K562 (cell line): ENCODE results near the gene NT5DC1. TPM values are rescaled to one million over a fixed set of nuclear protein-coding genes. Genes with fewer than 3 reads are reported as not detected.

Experiments
- ARHGAP35 ChIP-seq: fragments of 450-650 bp; IDR thresholded peaks from 2 replicates; pipeline ENCODE4 v1.6.1; 2018; ENCODE audit not compliant: partially characterized antibody
- ATF3 ChIP-seq, 2 experiments: fragments of 450-650 bp in 1 of 2; sonication (generic) in 1 of 2; formaldehyde crosslinking in 1 of 2; IDR thresholded peaks in 1 of 2; conservative IDR thresholded peaks in 1 of 2; 2 replicates each; pipeline versions ENCODE4 v1.6.1 to v1.8.1; 2016 to 2023; ENCODE audit warnings: mild to moderate bottlenecking in 2 of 2, moderate library complexity in 2 of 2, inconsistent platforms in 1 of 2, missing genetic modification reagents in 1 of 2
- CHD2 ChIP-seq: IDR thresholded peaks from 2 replicates; pipeline ENCODE4 v1.6.1; 2011; ENCODE audit warnings: low read depth, low read length
- ERF ChIP-seq: fragments of 450-650 bp; formaldehyde crosslinking; IDR thresholded peaks from 2 replicates; pipeline ENCODE4 v1.4.0; 2020; ENCODE audit warnings: mild to moderate bottlenecking, mixed read lengths
- FOXP4 ChIP-seq: sonication (generic); formaldehyde crosslinking; IDR thresholded peaks from 2 replicates; pipeline ENCODE4 v1.8.0; 2022; ENCODE audit warnings: mild to moderate bottlenecking, missing genetic modification reagents, borderline replicate concordance
- HNRNPLL ChIP-seq: fragments of 200-400 bp; formaldehyde crosslinking; IDR thresholded peaks from 2 replicates; pipeline ENCODE4 v1.6.1; 2017; ENCODE audit warnings: low read length, low read depth, mild to moderate bottlenecking; ENCODE audit not compliant: poor library complexity, severe bottlenecking
- KLF13 ChIP-seq: fragments of 450-650 bp; IDR thresholded peaks from 2 replicates; pipeline ENCODE4 v1.6.1; 2016; ENCODE audit warnings: missing genetic modification characterization, low read depth, mild to moderate bottlenecking, missing compliant biosample characterization, moderate library complexity, borderline replicate concordance
- MAFK ChIP-seq: IDR thresholded peaks from 2 replicates; pipeline ENCODE4 v1.6.1; 2011; ENCODE audit warnings: low read length, improper control_type of control experiment
- NFIC ChIP-seq: fragments of 450-650 bp; IDR thresholded peaks from 2 replicates; pipeline ENCODE4 v1.6.1; 2017; ENCODE audit warnings: mild to moderate bottlenecking, inconsistent platforms
- NFRKB ChIP-seq: fragments of 450-650 bp; IDR thresholded peaks from 2 replicates; pipeline ENCODE4 v1.6.1; 2016; ENCODE audit warnings: low read depth
- NR2C2 ChIP-seq, 2 experiments: fragments of 200-800 bp in 1 of 2; sonication (Bioruptor generic) in 1 of 2; sonication (generic) in 1 of 2; formaldehyde crosslinking in 1 of 2; IDR thresholded peaks; 2 replicates each; pipeline versions ENCODE4 v1.6.1 to v1.8.0; 2016 to 2022; ENCODE audit warnings: mild to moderate bottlenecking in 1 of 2, missing compliant biosample characterization in 1 of 2, missing genetic modification characterization in 1 of 2, missing genetic modification reagents in 1 of 2
- POLR2B ChIP-seq: fragments of 450-650 bp; IDR thresholded peaks from 2 replicates; pipeline ENCODE4 v1.6.1; 2018; ENCODE audit warnings: low read depth; ENCODE audit not compliant: partially characterized antibody
- POLR2H ChIP-seq: IDR thresholded peaks from 2 replicates; pipeline ENCODE4 v1.6.1; 2016; ENCODE audit warnings: missing genetic modification characterization, low read depth, mild to moderate bottlenecking, control low read depth, missing compliant biosample characterization, moderate library complexity
- SMARCA4 ChIP-seq: fragments of 450-650 bp; IDR thresholded peaks from 2 replicates; pipeline ENCODE4 v1.6.1; 2016
- SMC3 ChIP-seq: conservative IDR thresholded peaks from 2 replicates; pipeline ENCODE4 v1.6.1; 2011; ENCODE audit warnings: low read depth, low read length, improper control_type of control experiment; ENCODE audit not compliant: insufficient read depth
- SP1 ChIP-seq: sonication (generic); formaldehyde crosslinking; IDR thresholded peaks from 2 replicates; pipeline ENCODE4 v1.8.1; 2022; ENCODE audit warnings: mild to moderate bottlenecking, missing genetic modification reagents
- SPI1 ChIP-seq: IDR thresholded peaks from 2 replicates; pipeline ENCODE4 v1.6.1; 2011; ENCODE audit warnings: low read depth, low read length, control low read depth, borderline replicate concordance
- TEAD1 ChIP-seq, 2 experiments: fragments of 450-650 bp in 1 of 2; sonication (generic) in 1 of 2; formaldehyde crosslinking; IDR thresholded peaks; 2 replicates each; pipeline versions ENCODE4 v1.4.0 to v1.8.0; 2020 to 2022; ENCODE audit warnings: mild to moderate bottlenecking in 2 of 2, missing genetic modification reagents in 1 of 2
- ZNF133 ChIP-seq: fragments of 250-450 bp; sonication (Bioruptor Pico); IDR thresholded peaks from 2 replicates; pipeline ENCODE4 v1.4.0; 2020; ENCODE audit warnings: mild to moderate bottlenecking
- ZNF263 ChIP-seq: sonication (generic); formaldehyde crosslinking; IDR thresholded peaks from 2 replicates; pipeline ENCODE4 v1.8.0; 2022; ENCODE audit warnings: mild to moderate bottlenecking, missing genetic modification reagents, borderline replicate concordance
- ZNF780A ChIP-seq: fragments of 250-450 bp; sonication (Bioruptor Pico); IDR thresholded peaks from 2 replicates; pipeline ENCODE4 v1.5.0; 2021; ENCODE audit warnings: mild to moderate bottlenecking
- polyA plus RNA-seq, 8 experiments: library from polyadenylated mRNA; depleted of rRNA in 4 of 8; stranded (reverse) in 5 of 8; unstranded in 3 of 8; fragments of >200 nt; fragmentation: Nextera tagmentation in 2 of 8; fragmentation: Illumina TruSeq in 1 of 8; extraction: Ambion mirVana in 2 of 8; extraction: Trizol in 1 of 8; gene quantifications; 2 replicates each; pipeline versions ENCODE4 v1.2.1 to v1.2.3, GENCODE V29; 2011 to 2014; ENCODE audit warnings: inconsistent platforms in 1 of 8, missing spikeins in 1 of 8
- total RNA-seq, 7 experiments: library from RNA; depleted of rRNA in 6 of 7; stranded (reverse); fragments of >200 nt in 6 of 7; fragmentation: Illumina TruSeq in 2 of 7; extraction: Trizol in 2 of 7; gene quantifications; 2 replicates each; pipeline versions ENCODE4 v1.2.1 to v1.2.3, GENCODE V29; 2011 to 2021; ENCODE audit warnings: low replicate concordance in 1 of 7

The NT5DC1 gene
- total and polyA plus RNA-seq, 9 of the 15 experiments (the other 6 are each of a cell fraction or from before 2014, with no cell fraction given): 4.9 to 28.5 (median 16.3) TPM

GRCh38 chr6:116279232-116280160 is 178.8 kb downstream of the NT5DC1 start, which contains the start of gene TSPYL1 (continued):
- TF ChIP-seq POLR2H: peak; percentile 90
- TF ChIP-seq SMARCA4: peak; percentile 79
- TF ChIP-seq KLF13: peak; percentile 65
- peak; percentile 10; the same call in 1 of the 2 replicates for TF ChIP-seq NFIC
- TF ChIP-seq POLR2B: peak; percentile 90
- peak; percentile 88; the same call in 1 of the 2 replicates for TF ChIP-seq FOXP4 (CRISPR knock-in tag)
- no peak for TF ChIP-seq ZNF133 (CRISPR knock-in tag)
- peak; percentile 80 for TF ChIP-seq HNRNPLL
- TF ChIP-seq ATF3 (IDR thresholded peaks at IDR 0.05): no peak
- TF ChIP-seq ATF3 (CRISPR knock-in tag; conservative IDR thresholded peaks at IDR 0.05): peak; percentile 67
- TF ChIP-seq MAFK: peak; percentile 15; the same call in 1 of the 2 replicates
- TF ChIP-seq TEAD1 (CRISPR knock-in tag; IDR thresholded peaks at IDR 0.05): peak in 1 of 2 experiments; percentile 74; a peak in 2 of 4 replicates
- TF ChIP-seq ZNF780A (CRISPR knock-in tag): no peak
- TF ChIP-seq ARHGAP35: peak; percentile 87
- TF ChIP-seq NFRKB: peak; percentile 78; the same call in 1 of the 2 replicates
- peak; percentile 97 for TF ChIP-seq CHD2
- TF ChIP-seq NR2C2 (CRISPR knock-in tag; IDR thresholded peaks at IDR 0.05): peak; percentile 78; the same call in 1 of the 2 replicates
- TF ChIP-seq NR2C2 (tag; IDR thresholded peaks at IDR 0.05): no peak; the same call in 1 of the 2 replicates
- TF ChIP-seq ERF (CRISPR knock-in tag): 0 out of 2 replicates have a peak, but pooled peaks have one; percentile 70
- peak; percentile 78 for TF ChIP-seq ZNF263
- TF ChIP-seq SP1: peak; percentile 85; the same call in 1 of the 2 replicates
- TF ChIP-seq SPI1: no peak
- TF ChIP-seq SMC3: no peak
